Measurements from ENCODE around the gene SPRR2D. TPM values are rescaled to one million over a fixed set of nuclear protein-coding genes. Genes with fewer than 3 reads are reported as not detected.
A peak's percentile ranks its signal among the peaks of the same experiment; 100 is the strongest.

SPRR2D gene
- total and polyA plus RNA-seq, 2 of the 8 experiments (the other 6 are each of a cell fraction or from before 2014, with no cell fraction given) = not detected

DNA sequence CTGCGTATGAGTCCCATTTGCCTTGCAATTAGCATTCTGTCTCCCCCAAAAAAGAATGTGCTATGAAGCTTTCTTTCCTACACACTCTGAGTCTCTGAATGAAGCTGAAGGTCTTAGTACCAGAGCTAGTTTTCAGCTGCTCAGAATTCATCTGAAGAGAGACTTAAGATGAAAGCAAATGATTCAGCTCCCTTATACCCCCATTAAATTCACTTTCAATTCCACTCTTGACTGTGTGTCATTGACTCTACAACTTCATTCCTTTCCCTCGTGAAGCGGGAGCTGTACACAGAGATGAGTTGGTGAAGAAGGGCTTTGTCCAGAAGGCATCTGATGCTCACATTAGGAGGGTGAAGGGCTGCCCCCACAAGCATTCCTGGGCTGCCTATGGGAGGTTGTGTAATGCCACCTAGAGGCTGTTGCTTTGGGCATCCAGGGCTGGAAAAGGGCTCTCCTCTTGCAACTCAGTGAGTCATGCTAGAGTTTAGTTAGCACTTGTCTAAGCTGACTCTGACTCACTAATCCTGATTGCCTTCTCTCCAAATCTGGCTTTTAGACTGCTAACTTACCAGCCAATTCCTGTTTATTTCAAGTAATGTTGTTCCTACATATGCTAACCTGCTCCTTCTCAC is 8.1 kb downstream of the SPRR2D start:
- no peak overlapping the region for H2AK5ac ChIP-seq (ENCODE audit: low read depth, low read length)
- no peak overlapping the region for H4K8ac ChIP-seq (ENCODE audit: extremely low read depth, insufficient read depth, low read length)
- no peak overlapping the region for H3K14ac ChIP-seq (ENCODE audit: insufficient read length)
- no peak overlapping the region for H3K9ac ChIP-seq (replicated peaks in 1 of 4; ENCODE audit: extremely low read depth in 1 of 4, low read depth in 3 of 4, low read length in 3 of 4)
- POLR2A ChIA-PET (ENCODE audit: partially characterized antibody) = no interaction called here
- no peaks in the 10 kb centered on the region for H3K9me3 ChIP-seq (ENCODE audit: insufficient read depth in 2 of 2, low read depth in 1 of 2, low read length in 1 of 2)
- 57% methylated on average over 3 of the region's 3 CpGs; no CpG with 5 or more reads in 1 of the 2 experiments for WGBS, 2 experiments (ENCODE audit: extremely low coverage in 1 of 2, insufficient coverage in 1 of 2, insufficient read length in 1 of 2, insufficient replicate concordance in 2 of 2, low coverage in 1 of 2, low lambda C conversion rate in 2 of 2, missing lambda C conversion rate in 1 of 2)
- H2AFZ ChIP-seq (ENCODE audit: low read length) = peak overlapping the region; percentile 57; the same call in 1 of the 2 replicates
- H4K91ac ChIP-seq (replicated peaks; ENCODE audit: insufficient read length, low read length) = peak overlapping the region; percentile 40
- H3K27me3 ChIP-seq (replicated peaks in 1 of 4; ENCODE audit: control insufficient read depth in 3 of 4, extremely low read depth in 1 of 4, insufficient read depth in 3 of 4, low read length in 3 of 4) = peaks cover 0 to 1% (median 0%) of the 10 kb centered on the region in 4 experiments; a peak in 1 of 7 replicates
- CTCF ChIA-PET (ENCODE audit: partially characterized antibody) = interaction anchor here (0.7 to 2.4 kb wide), 11 partner anchors 9 to 164 kb away, joined by 3 to 16 read pairs (median 4); partner anchors contain the start of gene SMCP
- no peak overlapping the region for H3K56ac ChIP-seq (replicated peaks; ENCODE audit: insufficient read length, low read depth, low read length)
- H3K79me2 ChIP-seq (ENCODE audit: control insufficient read depth in 1 of 2, insufficient read depth in 2 of 2, low read length in 2 of 2) = no peaks in the 10 kb centered on the region
- no peak overlapping the region for H3K4me2 ChIP-seq (ENCODE audit: insufficient read depth in 1 of 2, low read depth in 2 of 2, low read length in 2 of 2)
- no peaks in the 10 kb centered on the region for H3K4me1 ChIP-seq (replicated peaks in 1 of 4; ENCODE audit: control insufficient read depth in 3 of 4, insufficient read depth in 4 of 4, low read length in 3 of 4)
- no peaks in the 10 kb centered on the region for H3K79me1 ChIP-seq (ENCODE audit: low read depth, low read length)
- H4K5ac ChIP-seq (ENCODE audit: insufficient read length, low read depth, low read length) = no peak overlapping the region
- H3K27ac ChIP-seq (ENCODE audit: low read depth, low read length) = no peak overlapping the region; the same call in 1 of the 2 replicates
- no peak overlapping the region for H3K23ac ChIP-seq (ENCODE audit: insufficient read length)
- H4K20me1 ChIP-seq (replicated peaks in 1 of 2; ENCODE audit: control insufficient read depth in 1 of 2, insufficient read depth in 2 of 2, low read length in 2 of 2) = no peaks in the 10 kb centered on the region
- FAIRE-seq (peak; percentile 74), DNase-seq (ENCODE audit: low read depth in 1 of 2, low spot score in 2 of 2) (peak in 1 of 2 experiments; percentile 56)
- no peaks in the 10 kb centered on the region for H3K23me2 ChIP-seq (ENCODE audit: low read depth, low read length)
- H2BK15ac ChIP-seq (ENCODE audit: low read length) = no peak overlapping the region
- H2BK5ac ChIP-seq (ENCODE audit: low read depth, low read length) = no peak overlapping the region
- peak overlapping the region; percentile 97 for H3K4ac ChIP-seq (replicated peaks; ENCODE audit: insufficient read length, low read depth, low read length)
- no peak overlapping the region for H3K18ac ChIP-seq (ENCODE audit: extremely low read depth, low read length)
- no peaks in the 10 kb centered on the region for H3K36me3 ChIP-seq (ENCODE audit: control insufficient read depth in 2 of 4, insufficient read depth in 4 of 4, low read length in 3 of 4)
- H2BK120ac ChIP-seq (replicated peaks; ENCODE audit: low read depth, low read length) = no peak overlapping the region
- no peak overlapping the region for H3K4me3 ChIP-seq (ENCODE audit: extremely low read depth in 1 of 4, insufficient read depth in 2 of 4, low read depth in 3 of 4, low read length in 4 of 4)
- peak overlapping the region; percentile 27; the same call in 1 of the 2 replicates for H2BK12ac ChIP-seq (ENCODE audit: low read depth, low read length)
- H2BK20ac ChIP-seq (ENCODE audit: low read length) = 0 out of 2 replicates have a peak overlapping the region, but pooled peaks have one; percentile 48
- TF ChIP-seq CEBPB (IDR thresholded peaks at IDR 0.05; ENCODE audit: low read depth, low read length) (0 out of 2 replicates have a peak, but pooled peaks have one; percentile 43), BACH1 (IDR thresholded peaks at IDR 0.05; ENCODE audit: low read length) (no peak), RAD21 (IDR thresholded peaks at IDR 0.05 in 1 of 2, conservative IDR thresholded peaks at IDR 0.05 in 1 of 2; ENCODE audit: low read depth in 2 of 2, low read length in 2 of 2) (peak; percentile 61 to 66), RBBP5 (IDR thresholded peaks at IDR 0.05; ENCODE audit: borderline replicate concordance, low read depth, low read length) (no peak), SP2 (IDR thresholded peaks at IDR 0.05; ENCODE audit: low read length) (no peak), TEAD4 (IDR thresholded peaks at IDR 0.05; ENCODE audit: low read depth, low read length) (0 out of 2 replicates have a peak, but pooled peaks have one; percentile 21), CREB1 (IDR thresholded peaks at IDR 0.05) (no peak), JUN (IDR thresholded peaks at IDR 0.05; ENCODE audit: low read depth, low read length) (no peak), NRF1 (IDR thresholded peaks at IDR 0.05; ENCODE audit: low read depth, low read length) (no peak)
- TF ChIP-seq, protein P1, sequence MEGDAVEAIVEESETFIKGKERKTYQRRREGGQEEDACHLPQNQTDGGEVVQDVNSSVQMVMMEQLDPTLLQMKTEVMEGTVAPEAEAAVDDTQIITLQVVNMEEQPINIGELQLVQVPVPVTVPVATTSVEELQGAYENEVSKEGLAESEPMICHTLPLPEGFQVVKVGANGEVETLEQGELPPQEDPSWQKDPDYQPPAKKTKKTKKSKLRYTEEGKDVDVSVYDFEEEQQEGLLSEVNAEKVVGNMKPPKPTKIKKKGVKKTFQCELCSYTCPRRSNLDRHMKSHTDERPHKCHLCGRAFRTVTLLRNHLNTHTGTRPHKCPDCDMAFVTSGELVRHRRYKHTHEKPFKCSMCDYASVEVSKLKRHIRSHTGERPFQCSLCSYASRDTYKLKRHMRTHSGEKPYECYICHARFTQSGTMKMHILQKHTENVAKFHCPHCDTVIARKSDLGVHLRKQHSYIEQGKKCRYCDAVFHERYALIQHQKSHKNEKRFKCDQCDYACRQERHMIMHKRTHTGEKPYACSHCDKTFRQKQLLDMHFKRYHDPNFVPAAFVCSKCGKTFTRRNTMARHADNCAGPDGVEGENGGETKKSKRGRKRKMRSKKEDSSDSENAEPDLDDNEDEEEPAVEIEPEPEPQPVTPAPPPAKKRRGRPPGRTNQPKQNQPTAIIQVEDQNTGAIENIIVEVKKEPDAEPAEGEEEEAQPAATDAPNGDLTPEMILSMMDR (IDR thresholded peaks at IDR 0.05; ENCODE audit: control extremely low read depth in 1 of 3, insufficient read depth in 1 of 3, low read depth in 1 of 3, low read length in 3 of 3) = peak; percentile 53 to 67 (median 54)
